Neural cell (in vitro differentiated cells): Measurements from ENCODE around the gene ROR1. TPM values are rescaled to one million over a fixed set of nuclear protein-coding genes. Genes with fewer than 3 reads are reported as not detected.

Source experiments
- H2AFZ ChIP-seq: fragments of 200-600, 300-800 bp; sonication (generic), shearing (Covaris generic); 2 replicates; pipeline ENCODE4 v1.6.0; 2014; ENCODE audit warnings: low read depth, mild to moderate bottlenecking, antibody characterized with exemption, low read length, moderate library complexity
- H3F3A ChIP-seq: fragments of 200-600 bp; shearing (Covaris generic); 2 replicates; pipeline ENCODE4 v1.6.1; 2016; ENCODE audit warnings: mild to moderate bottlenecking, moderate library complexity, mixed read lengths, antibody characterized with exemption, low read length; ENCODE audit not compliant: insufficient read depth, poor library complexity, severe bottlenecking
- H3K27ac ChIP-seq: fragments of 200-600, 300-800 bp; sonication (generic), shearing (Covaris generic); 2 replicates; pipeline ENCODE4 v1.5.1; 2014; ENCODE audit warnings: mild to moderate bottlenecking, low read length, moderate library complexity
- H3K27me3 ChIP-seq: fragments of 300-800, 200-600 bp; sonication (generic), shearing (Covaris generic); 2 replicates; pipeline ENCODE4 v1.6.0; 2014; ENCODE audit warnings: mild to moderate bottlenecking, low read depth, low read length, moderate library complexity; ENCODE audit not compliant: insufficient read depth
- H3K36me3 ChIP-seq: fragments of 300-800, 200-600 bp; sonication (generic), shearing (Covaris generic); 2 replicates; pipeline ENCODE4 v1.5.1; 2014; ENCODE audit warnings: mild to moderate bottlenecking, antibody characterized with exemption, low read length, moderate library complexity; ENCODE audit not compliant: insufficient read depth
- H3K4me2 ChIP-seq: fragments of 300-800, 200-600 bp; sonication (generic), shearing (Covaris generic); 2 replicates; pipeline ENCODE4 v1.6.0; 2014; ENCODE audit warnings: mild to moderate bottlenecking, low read length
- H3K4me3 ChIP-seq: fragments of 300-800, 200-600 bp; sonication (generic), shearing (Covaris generic); 2 replicates; pipeline ENCODE4 v1.5.1; 2014; ENCODE audit warnings: mild to moderate bottlenecking, low read length, moderate library complexity
- H3K79me2 ChIP-seq: fragments of 200-600 bp; shearing (Covaris generic); replicated peaks from 2 replicates; pipeline ENCODE4 v1.6.0; 2014; ENCODE audit warnings: mild to moderate bottlenecking, low read length, moderate library complexity; ENCODE audit not compliant: insufficient read depth
- H3K9ac ChIP-seq: fragments of 300-800, 200-600 bp; sonication (generic), shearing (Covaris generic); 2 replicates; pipeline ENCODE4 v1.6.1; 2016; ENCODE audit warnings: mild to moderate bottlenecking, low read length, mixed read lengths
- H3K9me2 ChIP-seq: fragments of 200-600 bp; shearing (Covaris generic); 2 replicates; pipeline ENCODE4 v1.6.1; 2016; ENCODE audit warnings: mild to moderate bottlenecking, low read length, mixed read lengths; ENCODE audit not compliant: insufficient read depth
- H3K9me3 ChIP-seq: fragments of 200-600, 300-800 bp; sonication (generic), shearing (Covaris generic); 2 replicates; pipeline ENCODE4 v1.6.1; 2016; ENCODE audit warnings: mild to moderate bottlenecking, mixed run types, low read length, moderate library complexity, mixed read lengths
- H4K20me1 ChIP-seq: fragments of 200-600 bp; shearing (Covaris generic); 2 replicates; pipeline ENCODE4 v1.6.1; 2016; ENCODE audit warnings: mild to moderate bottlenecking, mixed run types; ENCODE audit not compliant: insufficient read depth
- CTCF ChIP-seq: fragments of 450-650 bp; IDR thresholded peaks from 2 replicates; pipeline ENCODE4 v1.5.1; 2014; ENCODE audit warnings: antibody characterized with exemption, mild to moderate bottlenecking, moderate library complexity; ENCODE audit not compliant: poor library complexity, severe bottlenecking
- EP300 ChIP-seq: fragments of 450-650 bp; conservative IDR thresholded peaks from 2 replicates; pipeline ENCODE4 v1.6.1; 2014; ENCODE audit warnings: antibody characterized with exemption, mild to moderate bottlenecking, moderate library complexity; ENCODE audit not compliant: poor library complexity, severe bottlenecking
- EZH2 ChIP-seq: fragments of 200-600, 300-800 bp; shearing (Covaris generic), sonication (generic); IDR thresholded peaks from 2 replicates; pipeline ENCODE4 v1.6.1; 2014; ENCODE audit warnings: antibody characterized with exemption, low read length, borderline replicate concordance, mild to moderate bottlenecking; ENCODE audit not compliant: insufficient read depth, poor library complexity, severe bottlenecking
- MXI1 ChIP-seq: fragments of 450-650 bp; conservative IDR thresholded peaks from 2 replicates; pipeline ENCODE4 v1.6.1; 2014; ENCODE audit warnings: antibody characterized with exemption, mild to moderate bottlenecking; ENCODE audit not compliant: poor library complexity, severe bottlenecking
- POLR2AphosphoS5 ChIP-seq: IDR thresholded peaks from 2 replicates; pipeline ENCODE4 v1.6.1; 2012
- RAD21 ChIP-seq: fragments of 450-650 bp; conservative IDR thresholded peaks from 2 replicates; pipeline ENCODE4 v1.6.1; 2014; ENCODE audit warnings: antibody characterized with exemption, mild to moderate bottlenecking, moderate library complexity
- SMC3 ChIP-seq: fragments of 450-650 bp; conservative IDR thresholded peaks from 2 replicates; pipeline ENCODE4 v1.6.1; 2014; ENCODE audit warnings: antibody characterized with exemption, mild to moderate bottlenecking, moderate library complexity; ENCODE audit not compliant: poor library complexity
- TAF1 ChIP-seq: IDR thresholded peaks from 2 replicates; pipeline ENCODE4 v1.6.1; 2012; ENCODE audit warnings: low read depth
- polyA plus RNA-seq: library from polyadenylated mRNA; depleted of rRNA; stranded (reverse); fragments of >200 nt; gene quantifications from 2 replicates; pipeline ENCODE4 v1.2.3, GENCODE V29; 2014
- TF ChIP-seq, protein P1 (sequence below): IDR thresholded peaks from 2 replicates; pipeline ENCODE4 v1.6.1; 2012; ENCODE audit warnings: borderline replicate concordance

ROR1 gene
- polyA plus RNA-seq, 1 donor from 2014 or later: 0.27 TPM

GRCh38 chr1:64135462-64136223, 361.8 kb downstream of the ROR1 start:
- H3K4me3 ChIP-seq: no peak overlapping the region
- H3K4me2 ChIP-seq: no peak overlapping the region
- H3K79me2 ChIP-seq: no peaks in the 10 kb centered on the region
- H3K27me3 ChIP-seq: no peaks in the 10 kb centered on the region
- TF ChIP-seq, protein P1, sequence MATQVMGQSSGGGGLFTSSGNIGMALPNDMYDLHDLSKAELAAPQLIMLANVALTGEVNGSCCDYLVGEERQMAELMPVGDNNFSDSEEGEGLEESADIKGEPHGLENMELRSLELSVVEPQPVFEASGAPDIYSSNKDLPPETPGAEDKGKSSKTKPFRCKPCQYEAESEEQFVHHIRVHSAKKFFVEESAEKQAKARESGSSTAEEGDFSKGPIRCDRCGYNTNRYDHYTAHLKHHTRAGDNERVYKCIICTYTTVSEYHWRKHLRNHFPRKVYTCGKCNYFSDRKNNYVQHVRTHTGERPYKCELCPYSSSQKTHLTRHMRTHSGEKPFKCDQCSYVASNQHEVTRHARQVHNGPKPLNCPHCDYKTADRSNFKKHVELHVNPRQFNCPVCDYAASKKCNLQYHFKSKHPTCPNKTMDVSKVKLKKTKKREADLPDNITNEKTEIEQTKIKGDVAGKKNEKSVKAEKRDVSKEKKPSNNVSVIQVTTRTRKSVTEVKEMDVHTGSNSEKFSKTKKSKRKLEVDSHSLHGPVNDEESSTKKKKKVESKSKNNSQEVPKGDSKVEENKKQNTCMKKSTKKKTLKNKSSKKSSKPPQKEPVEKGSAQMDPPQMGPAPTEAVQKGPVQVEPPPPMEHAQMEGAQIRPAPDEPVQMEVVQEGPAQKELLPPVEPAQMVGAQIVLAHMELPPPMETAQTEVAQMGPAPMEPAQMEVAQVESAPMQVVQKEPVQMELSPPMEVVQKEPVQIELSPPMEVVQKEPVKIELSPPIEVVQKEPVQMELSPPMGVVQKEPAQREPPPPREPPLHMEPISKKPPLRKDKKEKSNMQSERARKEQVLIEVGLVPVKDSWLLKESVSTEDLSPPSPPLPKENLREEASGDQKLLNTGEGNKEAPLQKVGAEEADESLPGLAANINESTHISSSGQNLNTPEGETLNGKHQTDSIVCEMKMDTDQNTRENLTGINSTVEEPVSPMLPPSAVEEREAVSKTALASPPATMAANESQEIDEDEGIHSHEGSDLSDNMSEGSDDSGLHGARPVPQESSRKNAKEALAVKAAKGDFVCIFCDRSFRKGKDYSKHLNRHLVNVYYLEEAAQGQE: no peak
- TF ChIP-seq RAD21 (no peak), MXI1 (no peak), TAF1 (no peak), EZH2 (no peak), POLR2AphosphoS5 (no peak), EP300 (no peak), SMC3 (no peak), CTCF (no peak)
- H3K9me3 ChIP-seq: no peaks in the 10 kb centered on the region
- no peaks in the 10 kb centered on the region for H3K9me2 ChIP-seq
- H2AFZ ChIP-seq: no peak overlapping the region
- H4K20me1 ChIP-seq: no peaks in the 10 kb centered on the region
- H3K9ac ChIP-seq: no peak overlapping the region
- no peak overlapping the region for H3K27ac ChIP-seq
- H3K36me3 ChIP-seq: no peaks in the 10 kb centered on the region
- H3F3A ChIP-seq: no peaks in the 10 kb centered on the region

GRCh38 chr1:64136296-64136695, 362.5 kb downstream of the ROR1 start:
- no peaks in the 10 kb centered on the region for H3K79me2 ChIP-seq
- no peak overlapping the region for H3K4me2 ChIP-seq
- TF ChIP-seq MXI1: no peak
- TF ChIP-seq POLR2AphosphoS5: no peak
- TF ChIP-seq TAF1: no peak
- no peak overlapping the region for H3K4me3 ChIP-seq
- H2AFZ ChIP-seq: no peak overlapping the region
- H3K9me3 ChIP-seq: no peaks in the 10 kb centered on the region
- no peak overlapping the region for H3K9ac ChIP-seq
- no peaks in the 10 kb centered on the region for H3K36me3 ChIP-seq
- H3K27me3 ChIP-seq: no peaks in the 10 kb centered on the region
- no peaks in the 10 kb centered on the region for H3K9me2 ChIP-seq
- H4K20me1 ChIP-seq: no peaks in the 10 kb centered on the region
- no peaks in the 10 kb centered on the region for H3F3A ChIP-seq
- no peak overlapping the region for H3K27ac ChIP-seq
